Measurements from ENCODE around the gene FETUB.

DNA sequence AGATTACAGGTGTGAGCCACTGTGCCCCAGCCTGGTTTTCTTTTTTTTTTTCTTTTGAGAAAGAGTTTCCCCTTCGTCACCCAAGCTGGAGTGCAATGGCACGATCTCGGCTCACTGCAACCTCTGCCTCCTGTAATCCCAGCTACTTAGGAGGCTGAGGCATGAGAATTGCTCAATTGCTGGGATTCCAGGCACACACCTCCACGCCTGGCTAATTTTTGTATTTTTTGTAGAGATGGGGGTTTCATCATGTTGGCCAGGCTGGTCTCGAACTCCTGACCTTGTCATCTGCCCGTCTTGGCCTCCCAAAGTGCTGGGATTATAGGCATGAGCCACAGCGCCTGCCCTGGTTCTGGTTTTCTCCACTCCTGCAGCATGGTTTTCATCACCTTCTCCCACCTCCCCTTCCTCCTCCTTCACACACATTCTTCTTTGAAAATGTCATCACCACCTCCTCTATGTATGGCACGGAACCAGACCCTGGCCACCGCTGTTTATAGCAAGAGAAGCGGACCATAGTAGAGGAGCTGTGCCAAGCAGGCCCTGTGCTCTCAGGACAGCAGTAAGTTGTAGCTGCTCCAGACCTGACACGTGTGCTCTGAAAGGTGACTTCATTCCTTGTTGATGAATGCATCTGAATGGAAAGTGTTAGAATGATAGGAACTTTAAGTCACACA, 42.0 kb upstream of the FETUB start:
- TF ChIP-seq POLR2A (IDR thresholded peaks at IDR 0.05; ENCODE audit: low read depth, low read length) (no peak), POLR2AphosphoS5 (IDR thresholded peaks at IDR 0.05; ENCODE audit: low read depth, low read length) (no peak)
